Endothelial cell of umbilical vein (primary cell): ENCODE results near the gene ZNF783. TPM values are rescaled to one million over a fixed set of nuclear protein-coding genes. Genes with fewer than 3 reads are reported as not detected.

Experiments
- BruUV-seq: library from RNA; stranded (reverse); fragments of 400-500 nt; replicated peaks from 2 replicates; lab custom pipeline; 2021; lab: Mats Ljungman, UMichigan
- CTCF ChIA-PET: fragments of 300-600, 350-600 bp; sonication (Branson Sonifier 250); formaldehyde crosslinking; loops from one replicate; lab custom pipeline; 2021; ENCODE audit warnings: antibody characterized with exemption, inconsistent platforms; lab: Charles Lee
- POLR2A ChIA-PET: fragments of 300-600, 350-600 bp; sonication (Branson Sonifier 250); formaldehyde crosslinking; loops from one replicate; lab custom pipeline; 2021; ENCODE audit warnings: antibody characterized with exemption, inconsistent platforms; lab: Charles Lee
- DNase-seq: peaks from one replicate; pipeline ENCODE4 v3.0.0-alpha.2; 2011; ENCODE audit warnings: low read depth, low spot score
- FAIRE-seq: peaks from 2 replicates; lab custom pipeline; 2011; peaks lifted over from hg19 to GRCh38; lab: Jason Lieb, UNC
- H2AFZ ChIP-seq: 2 replicates; pipeline ENCODE4 v1.6.0; 2012; ENCODE audit warnings: low read depth, low read length, control low read depth, inconsistent platforms
- H3K27ac ChIP-seq: 2 replicates; pipeline ENCODE4 v1.5.1; 2011; ENCODE audit warnings: low read depth, mild to moderate bottlenecking, control low read depth, low read length, moderate library complexity; ENCODE audit not compliant: insufficient read depth
- H3K27me3 ChIP-seq, 2 experiments: 2 replicates each; pipeline versions ENCODE4 v1.6.0 to v1.6.1; 2011; ENCODE audit warnings: low read length in 2 of 2, mixed read lengths in 1 of 2; ENCODE audit not compliant: control insufficient read depth in 2 of 2, insufficient read depth in 2 of 2
- H3K36me3 ChIP-seq, 2 experiments: 2 replicates in 1 of 2; 3 replicates in 1 of 2; pipeline ENCODE4 v1.5.1; 2011; ENCODE audit warnings: low read length in 2 of 2, mild to moderate bottlenecking in 1 of 2, moderate library complexity in 1 of 2; ENCODE audit not compliant: control insufficient read depth in 2 of 2, insufficient read depth in 2 of 2; ENCODE audit errors: extremely low read depth in 1 of 2
- H3K4me1 ChIP-seq: 3 replicates; pipeline ENCODE4 v1.5.1; 2011; ENCODE audit warnings: mild to moderate bottlenecking, low read length; ENCODE audit not compliant: control insufficient read depth, insufficient read depth; ENCODE audit errors: extremely low read depth
- H3K4me2 ChIP-seq: 2 replicates; pipeline ENCODE4 v1.6.1; 2011; ENCODE audit warnings: low read length, control low read depth, mixed read lengths; ENCODE audit not compliant: insufficient read depth
- H3K4me3 ChIP-seq, 3 experiments: fragments of 200-600 bp in 1 of 3; sonication (generic), shearing (Covaris generic) in 1 of 3; replicated peaks in 1 of 3; 2 replicates each; pipeline ENCODE4 v1.5.1; 2011 to 2016; ENCODE audit warnings: control low read depth in 3 of 3, low read length in 3 of 3, mild to moderate bottlenecking in 2 of 3, inconsistent platforms in 1 of 3, low read depth in 1 of 3, moderate library complexity in 1 of 3; ENCODE audit not compliant: insufficient read depth in 1 of 3
- H3K79me2 ChIP-seq: 2 replicates; pipeline ENCODE4 v1.6.0; 2012; ENCODE audit warnings: low read length, inconsistent platforms; ENCODE audit not compliant: control insufficient read depth, insufficient read depth
- H3K9ac ChIP-seq: replicated peaks from 2 replicates; pipeline ENCODE3; 2011; ENCODE audit warnings: low read length, control low read depth; ENCODE audit not compliant: insufficient read depth; ENCODE audit errors: extremely low read depth
- H3K9me1 ChIP-seq: replicated peaks from 3 replicates; pipeline ENCODE4 v1.6.0; 2011; ENCODE audit warnings: mild to moderate bottlenecking, low read length; ENCODE audit not compliant: control insufficient read depth, insufficient read depth; ENCODE audit errors: extremely low read depth
- H3K9me3 ChIP-seq: replicated peaks from 2 replicates; pipeline ENCODE4 v1.5.1; 2012; ENCODE audit warnings: low read length, inconsistent platforms; ENCODE audit not compliant: control insufficient read depth, insufficient read depth
- H4K20me1 ChIP-seq: replicated peaks from 2 replicates; pipeline ENCODE3; 2011; ENCODE audit warnings: mild to moderate bottlenecking, low read length; ENCODE audit not compliant: control insufficient read depth, insufficient read depth; ENCODE audit errors: extremely low read depth
- CTCF ChIP-seq, 2 donors: IDR thresholded peaks; 1 replicate in 1 of 2; 2 replicates in 1 of 2; pipeline ENCODE4 v1.5.1; 2011; ENCODE audit warnings: low read length in 2 of 2, mild to moderate bottlenecking in 2 of 2, moderate library complexity in 2 of 2, control low read depth in 1 of 2, inconsistent platforms in 1 of 2, low read depth in 1 of 2; ENCODE audit not compliant: insufficient read depth in 1 of 2; ENCODE audit errors: extremely low read depth in 1 of 2
- EZH2 ChIP-seq: IDR thresholded peaks from 2 replicates; pipeline ENCODE4 v1.6.1; 2012; ENCODE audit warnings: borderline replicate concordance, low read depth, mild to moderate bottlenecking, moderate library complexity, low read length, inconsistent platforms; ENCODE audit not compliant: severe bottlenecking
- FOS ChIP-seq: IDR thresholded peaks from 2 replicates; pipeline ENCODE4 v1.6.1; 2011; ENCODE audit warnings: mild to moderate bottlenecking, low read length, moderate library complexity, borderline replicate concordance; ENCODE audit not compliant: insufficient read depth
- GATA2 ChIP-seq: IDR thresholded peaks from 2 replicates; pipeline ENCODE4 v1.7.0; 2011; ENCODE audit warnings: low read depth, mild to moderate bottlenecking, moderate library complexity, mixed read lengths, low read length; ENCODE audit not compliant: insufficient read length, insufficient read depth
- JUN ChIP-seq: IDR thresholded peaks from 2 replicates; pipeline ENCODE4 v1.6.1; 2011; ENCODE audit warnings: borderline replicate concordance, low read depth; ENCODE audit not compliant: insufficient read length, insufficient read depth
- MAX ChIP-seq: IDR thresholded peaks from 2 replicates; pipeline ENCODE4 v1.6.1; 2011; ENCODE audit not compliant: insufficient read depth, insufficient read length
- MYC ChIP-seq: IDR thresholded peaks from one replicate; pipeline ENCODE4 v1.6.1; 2011; ENCODE audit warnings: mild to moderate bottlenecking, low read depth, low read length
- POLR2A ChIP-seq: IDR thresholded peaks from 2 replicates; pipeline ENCODE4 v1.6.1; 2012; ENCODE audit warnings: low read depth, mild to moderate bottlenecking, control low read depth, low read length
- POLR2AphosphoS5 ChIP-seq: IDR thresholded peaks from 2 replicates; pipeline ENCODE4 v1.6.1; 2012; ENCODE audit warnings: low read depth, mild to moderate bottlenecking, control low read depth, low read length, moderate library complexity; ENCODE audit not compliant: insufficient read depth
- dilution Hi-C: fragments of 300-500 bp; cut with MboI; formaldehyde crosslinking; loops from one replicate; pipeline ENCODE4 v1.15.0; 2019; ENCODE audit warnings: low sequenced_read_pairs; ENCODE audit not compliant: extremely low pct_ligation_motif_present
- intact Hi-C: fragments of 100-400 bp; cut with micrococcal nuclease; formaldehyde crosslinking; loops from one replicate; pipeline ENCODE4 v1.10.0; 2022
- polyA plus RNA-seq, 4 experiments: library from polyadenylated mRNA; depleted of rRNA in 3 of 4; stranded (reverse) in 3 of 4; unstranded in 1 of 4; fragments of >200 nt; gene quantifications; 2 replicates each; pipeline versions ENCODE4 v1.2.1 to v1.2.3, GENCODE V29; 2011 to 2012; ENCODE audit warnings: missing spikeins in 1 of 4
- total RNA-seq: library from RNA; stranded (reverse); gene quantifications from 2 replicates; pipeline ENCODE4 v1.2.3, GENCODE V29; 2021

Gene ZNF783
- total and polyA plus RNA-seq, 2 donors (not counting 3 experiments of a cell fraction or from before 2014, with no cell fraction given), result 7.3 to 9.8 TPM

- Histone ChIP-seq H3K9me1 (no peaks in the 10 kb centered on the region), H3K27me3 (no peaks in the 10 kb centered on the region), H3K4me2 (no peak overlapping the region), H3K4me1 (no peaks in the 10 kb centered on the region), H4K20me1 (peaks cover 3% of the 10 kb centered on the region), H3K27ac (no peak overlapping the region), H3K36me3 (peaks cover 13 to 32% of the 10 kb centered on the region in 2 experiments), H3K9me3 (no peaks in the 10 kb centered on the region), H3K9ac (no peak overlapping the region), H2AFZ (no peak overlapping the region), H3K79me2 (peaks cover 2% of the 10 kb centered on the region), H3K4me3 (no peak overlapping the region)
- BruUV-seq, result no TSS peak
- POLR2A ChIA-PET, result no interaction called here
- CTCF ChIA-PET, result no interaction called here
- DNase-seq, result no peak
- FAIRE-seq, result no peak
- TF ChIP-seq MAX, result no peak
- no peak for TF ChIP-seq POLR2AphosphoS5
- TF ChIP-seq FOS, result no peak
- no peak for TF ChIP-seq JUN
- no peak for TF ChIP-seq POLR2A
- TF ChIP-seq MYC, result no peak
- TF ChIP-seq GATA2, result no peak
- TF ChIP-seq CTCF (IDR thresholded peaks at IDR 0.05; ENCODE audit: extremely low read depth in 1 of 2, insufficient read depth in 1 of 2, low read depth in 1 of 2, low read length in 2 of 2), result no peak
- no peak for TF ChIP-seq EZH2
- dilution Hi-C loops, result no loop called here
- intact Hi-C loops, result no loop called here
Measured at GRCh38 chr7:149253665-149254064, 8.3 kb upstream of the ZNF783 start.
